ENCODE results near the gene MGAT3.

Gene MGAT3

GRCh38 chr22:39492186-39492585 is 35.4 kb downstream of the MGAT3 start:
- no peaks in the 10 kb centered on the region for H3K27me3 ChIP-seq (replicated peaks; ENCODE audit: insufficient read depth, low read length)
- H4K20me1 ChIP-seq (ENCODE audit: insufficient read depth, low read length) = no peaks in the 10 kb centered on the region; the same call in 1 of the 2 replicates
- no peak for DNase-seq
- peaks cover 33% of the 10 kb centered on the region for H3K79me2 ChIP-seq (ENCODE audit: low read length)
- no peak overlapping the region for H2AFZ ChIP-seq (ENCODE audit: low read length)
- no peak overlapping the region for H3K27ac ChIP-seq (ENCODE audit: low read length)
- H3K36me3 ChIP-seq (replicated peaks; ENCODE audit: insufficient read depth, low read length) = no peaks in the 10 kb centered on the region
- no peak for TF ChIP-seq EZH2 (optimal IDR thresholded peaks at IDR 0.05; ENCODE audit: low read depth, low read length)
- no peak for TF ChIP-seq EZH2phosphoT487 (IDR thresholded peaks at IDR 0.05; ENCODE audit: low read length)
- TF ChIP-seq CTCF (IDR thresholded peaks at IDR 0.05; ENCODE audit: low read length) = no peak
- H3K4me1 ChIP-seq (ENCODE audit: low read length) = 0 out of 2 replicates have a peak, but pooled peaks cover 7% of the 10 kb centered on the region
- no peak overlapping the region for H3K9ac ChIP-seq (ENCODE audit: low read length)
- H3K9me2 ChIP-seq (replicated peaks; ENCODE audit: insufficient read depth, low read length) = no peaks in the 10 kb centered on the region
- H3K4me2 ChIP-seq (ENCODE audit: low read depth, low read length) = no peak overlapping the region
- no peaks in the 10 kb centered on the region for H3K9me3 ChIP-seq (replicated peaks; ENCODE audit: insufficient read depth, low read length)
- 0 out of 2 replicates have a peak, but pooled peaks cover 8% of the 10 kb centered on the region for H3F3A ChIP-seq (ENCODE audit: insufficient read depth, low read length)
- H3K4me3 ChIP-seq (ENCODE audit: low read length) = no peak overlapping the region

DNA sequence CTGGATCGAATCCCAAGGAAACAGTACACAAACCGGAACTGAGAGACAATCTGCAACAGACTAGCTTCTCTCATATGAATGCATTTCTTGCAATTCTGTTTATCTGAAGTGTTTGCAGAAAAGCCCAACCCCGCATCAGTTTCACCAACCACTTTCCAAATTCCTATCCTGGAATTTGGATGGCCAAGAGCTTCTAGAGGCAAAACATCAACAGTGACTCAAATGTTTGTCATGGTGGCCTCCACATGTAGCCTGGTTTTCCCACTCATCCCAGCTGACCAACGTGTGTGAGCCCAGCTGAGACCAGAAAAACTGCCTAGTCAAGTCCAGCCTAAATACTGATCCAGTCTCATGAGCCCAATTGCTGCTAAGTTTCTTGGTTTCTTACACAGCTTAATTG is 36.9 kb downstream of the MGAT3 start:
- H3F3A ChIP-seq (ENCODE audit: insufficient read depth, low read length) = 0 out of 2 replicates have a peak, but pooled peaks cover 8% of the 10 kb centered on the region
- peaks cover 20% of the 10 kb centered on the region for H3K79me2 ChIP-seq (ENCODE audit: low read length)
- TF ChIP-seq EZH2phosphoT487 (IDR thresholded peaks at IDR 0.05; ENCODE audit: low read length) (no peak), EZH2 (optimal IDR thresholded peaks at IDR 0.05; ENCODE audit: low read depth, low read length) (no peak), CTCF (IDR thresholded peaks at IDR 0.05; ENCODE audit: low read length) (no peak)
- no peaks in the 10 kb centered on the region for H3K36me3 ChIP-seq (replicated peaks; ENCODE audit: insufficient read depth, low read length)
- H3K27ac ChIP-seq (ENCODE audit: low read length) = no peak overlapping the region
- H4K20me1 ChIP-seq (ENCODE audit: insufficient read depth, low read length) = no peaks in the 10 kb centered on the region
- H2AFZ ChIP-seq (ENCODE audit: low read length) = no peak overlapping the region
- H3K9me3 ChIP-seq (replicated peaks; ENCODE audit: insufficient read depth, low read length) = no peaks in the 10 kb centered on the region
- no peak overlapping the region for H3K9ac ChIP-seq (ENCODE audit: low read length)
- H3K4me1 ChIP-seq (ENCODE audit: low read length) = 0 out of 2 replicates have a peak, but pooled peaks cover 7% of the 10 kb centered on the region
- no peaks in the 10 kb centered on the region for H3K27me3 ChIP-seq (replicated peaks; ENCODE audit: insufficient read depth, low read length)
- DNase-seq = no peak
- no peak overlapping the region for H3K4me2 ChIP-seq (ENCODE audit: low read depth, low read length)
- H3K9me2 ChIP-seq (replicated peaks; ENCODE audit: insufficient read depth, low read length) = no peaks in the 10 kb centered on the region
- H3K4me3 ChIP-seq (ENCODE audit: low read length) = no peak overlapping the region

DNA sequence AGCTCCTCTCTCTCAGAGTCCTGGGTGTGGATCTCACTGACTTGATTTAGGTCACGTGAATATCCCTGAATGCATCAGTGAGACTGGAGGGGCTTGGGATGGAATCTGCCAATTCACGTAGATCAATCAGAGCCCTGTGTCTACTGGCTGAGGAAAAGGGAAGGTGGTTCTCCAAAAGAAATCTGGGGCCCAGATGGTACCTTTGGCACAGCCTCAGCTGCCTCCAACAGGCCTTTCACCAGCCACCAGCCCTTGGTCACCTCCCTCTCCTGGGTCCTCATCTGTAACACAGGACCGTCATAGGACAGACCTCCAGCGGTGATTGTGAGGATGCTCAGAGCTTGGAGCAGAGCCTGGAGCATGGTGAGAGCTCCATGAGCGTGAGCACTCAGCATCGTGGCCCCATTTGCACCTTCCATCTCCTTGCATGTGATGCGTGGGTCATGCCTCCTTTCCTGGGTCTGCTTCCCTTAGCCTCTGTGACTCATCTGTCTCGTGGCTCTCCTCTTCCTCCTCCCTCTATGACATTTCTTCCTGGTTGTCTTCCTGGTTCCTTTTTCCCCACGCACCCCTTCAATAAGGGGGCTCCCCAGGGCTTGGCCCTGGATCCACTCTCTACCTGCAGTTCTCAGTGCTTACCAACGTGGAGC is 37.8 kb downstream of the MGAT3 start:
- H3K79me2 ChIP-seq (ENCODE audit: low read length) = peaks cover 13% of the 10 kb centered on the region
- no peak overlapping the region for H3K4me3 ChIP-seq (ENCODE audit: low read length)
- H2AFZ ChIP-seq (ENCODE audit: low read length) = no peak overlapping the region
- H3F3A ChIP-seq (ENCODE audit: insufficient read depth, low read length) = 0 out of 2 replicates have a peak, but pooled peaks cover 8% of the 10 kb centered on the region
- H3K9me2 ChIP-seq (replicated peaks; ENCODE audit: insufficient read depth, low read length) = no peaks in the 10 kb centered on the region
- no peaks in the 10 kb centered on the region for H3K27me3 ChIP-seq (replicated peaks; ENCODE audit: insufficient read depth, low read length)
- no peak for TF ChIP-seq EZH2 (optimal IDR thresholded peaks at IDR 0.05; ENCODE audit: low read depth, low read length)
- no peak for TF ChIP-seq CTCF (IDR thresholded peaks at IDR 0.05; ENCODE audit: low read length)
- no peak for TF ChIP-seq EZH2phosphoT487 (IDR thresholded peaks at IDR 0.05; ENCODE audit: low read length)
- no peak overlapping the region for H3K4me2 ChIP-seq (ENCODE audit: low read depth, low read length)
- no peaks in the 10 kb centered on the region for H4K20me1 ChIP-seq (ENCODE audit: insufficient read depth, low read length)
- DNase-seq = no peak
- no peak overlapping the region for H3K27ac ChIP-seq (ENCODE audit: low read length)
- no peaks in the 10 kb centered on the region for H3K36me3 ChIP-seq (replicated peaks; ENCODE audit: insufficient read depth, low read length)
- no peak overlapping the region for H3K9ac ChIP-seq (ENCODE audit: low read length)
- H3K9me3 ChIP-seq (replicated peaks; ENCODE audit: insufficient read depth, low read length) = no peaks in the 10 kb centered on the region
- 0 out of 2 replicates have a peak, but pooled peaks cover 7% of the 10 kb centered on the region for H3K4me1 ChIP-seq (ENCODE audit: low read length)

Measured in MM.1S (cell line).